Midbrain (tissue), 1 donor: ENCODE results near the gene TMEM229B.

Source experiments
- DNase-seq: peaks from one replicate; lab custom pipeline; 2025; lab: John Stamatoyannopoulos, UW

The TMEM229B gene

GRCh38 chr14:67487937-67488893 lies at the start of gene TMEM229B:
Gene TMEM229B (minus strand): TSS chr14:67488721. CDS start chr14:67473923, 14,798 bp downstream.
- DNase-seq = peak; percentile 33

GRCh38 chr14:67537736-67538135 lies 49.2 kb upstream of the TMEM229B start:
- no peak for DNase-seq

- DNase-seq = peak; percentile 35
These were observed 47.6 kb upstream of the TMEM229B start for GRCh38 chr14:67536087-67536486.

DNA sequence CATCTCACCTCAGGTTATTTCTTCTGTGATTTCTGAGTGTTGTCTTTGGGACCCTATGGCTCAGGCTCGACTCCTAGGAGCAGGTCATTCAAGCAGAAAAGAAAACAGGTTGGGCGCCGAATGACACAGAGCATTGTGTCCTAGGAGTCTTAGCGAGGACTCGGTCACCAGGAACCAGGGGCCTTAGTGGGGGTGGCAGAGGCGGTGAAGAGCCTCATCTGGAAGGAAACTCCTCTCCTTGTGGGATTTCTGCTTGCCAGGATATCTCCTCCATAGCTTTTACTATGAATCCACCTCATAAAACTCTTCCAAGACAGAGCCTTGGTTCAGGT lies 45.2 kb upstream of the TMEM229B start:
- DNase-seq = peak; percentile 30

GRCh38 chr14:67532998-67533753 lies 44.7 kb upstream of the TMEM229B start, which contains the start of gene PLEKHH1:
Gene PLEKHH1 (plus strand): TSS chr14:67533290. CDS start chr14:67541868, 8,578 bp downstream.
- peak; percentile 95 for DNase-seq

DNA sequence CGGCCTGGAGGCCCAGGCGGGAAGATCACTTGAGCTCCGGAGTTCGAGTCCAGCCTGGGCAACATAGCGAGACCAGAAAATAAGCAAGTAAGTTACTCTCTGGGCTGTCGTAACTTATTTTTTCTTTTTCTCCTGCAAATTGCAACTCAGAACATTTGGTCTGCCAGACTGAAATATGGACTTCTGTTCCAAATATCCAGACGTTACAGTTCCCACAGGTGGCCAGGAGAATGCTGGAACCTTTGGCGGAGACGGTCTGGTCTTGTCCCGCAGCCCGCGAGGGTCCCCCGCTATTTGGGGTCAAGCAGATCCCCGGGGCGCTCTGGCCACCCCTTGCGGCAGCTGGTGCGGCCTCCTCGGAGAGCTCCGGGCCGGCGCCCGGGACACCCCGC lies 44.1 kb upstream of the TMEM229B start:
- no peak for DNase-seq

GRCh38 chr14:67529947-67530935 lies 41.7 kb upstream of the TMEM229B start:
- no peak for DNase-seq

DNA sequence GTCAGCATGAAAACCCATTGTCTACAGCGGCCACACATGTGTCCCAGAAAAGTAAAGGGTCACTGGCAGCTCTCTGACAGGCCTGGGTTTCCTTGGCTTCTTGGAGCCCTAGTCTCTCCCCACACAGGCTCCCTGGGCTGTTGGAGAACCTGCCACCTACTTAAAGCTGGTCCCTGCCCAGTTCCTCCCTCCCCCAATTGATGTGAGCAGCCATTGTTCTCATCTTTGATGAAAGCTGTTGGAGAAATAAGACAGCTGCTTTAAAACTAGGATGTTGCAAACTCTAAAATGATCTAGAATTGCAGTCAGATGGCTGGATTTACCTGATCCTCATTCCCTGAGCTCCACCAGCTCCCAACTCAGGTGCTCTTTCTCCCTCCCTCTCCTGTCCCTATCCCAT lies 39.8 kb upstream of the TMEM229B start:
- DNase-seq = no peak

DNA sequence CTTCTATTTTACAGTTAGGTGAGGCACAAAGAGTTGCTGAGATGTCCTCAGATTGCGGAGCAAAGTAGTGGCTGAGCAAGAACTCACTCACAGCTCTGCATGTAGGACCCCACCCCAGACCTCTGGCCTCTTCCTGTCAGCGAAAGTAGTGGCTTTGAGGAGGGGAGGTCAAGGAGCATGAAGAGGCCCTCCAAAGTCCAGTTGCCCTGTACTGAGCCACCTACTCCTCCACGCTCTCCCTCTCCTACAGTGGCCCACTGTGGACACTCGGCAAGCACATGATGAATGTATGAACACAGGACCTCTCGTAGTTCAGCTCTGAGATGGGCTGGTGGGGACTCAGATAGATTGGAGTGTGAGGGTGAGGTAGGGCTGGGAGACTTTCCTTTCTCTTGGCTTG lies 39.2 kb upstream of the TMEM229B start:
- no peak for DNase-seq

DNA sequence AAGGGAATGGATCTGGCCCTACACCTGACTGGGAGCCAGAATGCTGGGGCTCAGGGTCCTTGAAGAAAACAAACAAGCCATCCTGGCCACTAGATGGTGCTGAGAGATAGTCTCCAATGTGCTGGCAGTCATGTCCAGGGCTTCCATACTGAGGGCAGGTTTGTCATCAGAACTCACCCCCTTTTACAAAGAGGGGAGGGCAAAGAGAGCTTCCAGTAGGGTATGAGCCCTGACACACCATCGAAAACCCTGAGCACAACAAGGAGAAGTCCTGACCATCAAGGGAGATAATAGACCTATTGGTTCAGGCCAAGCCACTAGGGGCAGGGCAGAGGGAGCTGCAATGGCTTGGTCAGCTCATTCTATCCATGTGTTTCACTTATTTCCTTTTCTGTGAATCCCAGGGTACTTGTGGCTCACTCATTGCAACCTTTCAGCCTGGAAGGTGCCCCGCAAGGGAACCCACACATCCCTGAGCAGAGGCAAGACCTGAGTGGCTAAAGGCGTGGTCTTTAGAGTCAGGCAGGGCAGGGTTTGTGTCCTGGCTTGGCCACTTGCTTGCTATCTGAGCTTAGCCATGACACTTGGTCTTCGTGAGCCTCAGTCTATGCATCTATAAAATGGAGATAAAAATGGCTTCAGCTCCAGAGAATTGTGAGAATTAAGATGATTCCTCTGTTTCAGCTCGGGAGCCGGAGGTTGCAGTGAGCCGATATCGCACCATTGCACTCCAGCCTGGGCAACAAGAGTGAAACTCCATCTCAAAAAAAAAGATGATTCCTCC lies 38.3 kb upstream of the TMEM229B start:
- DNase-seq = peak; percentile 76

DNA sequence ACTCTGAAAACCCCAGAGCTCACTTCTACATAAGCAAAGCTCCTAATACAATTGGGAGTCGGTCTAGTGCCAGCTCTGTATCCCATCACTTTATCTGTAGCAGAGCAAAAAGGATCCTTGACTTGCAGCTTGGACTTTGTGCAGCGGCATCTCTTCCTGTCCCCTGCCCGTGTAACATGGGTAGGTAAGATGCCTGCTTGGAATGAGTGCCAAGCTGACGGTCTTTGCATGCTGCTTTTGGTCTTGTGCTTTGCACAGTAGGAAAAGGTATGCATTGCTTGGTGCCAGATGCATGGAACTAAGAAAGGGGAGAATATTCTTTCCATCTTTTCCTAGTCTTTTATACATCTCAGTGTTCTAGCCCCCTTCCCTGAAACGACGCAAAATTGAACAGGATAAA lies 37.7 kb upstream of the TMEM229B start:
- DNase-seq = no peak

DNA sequence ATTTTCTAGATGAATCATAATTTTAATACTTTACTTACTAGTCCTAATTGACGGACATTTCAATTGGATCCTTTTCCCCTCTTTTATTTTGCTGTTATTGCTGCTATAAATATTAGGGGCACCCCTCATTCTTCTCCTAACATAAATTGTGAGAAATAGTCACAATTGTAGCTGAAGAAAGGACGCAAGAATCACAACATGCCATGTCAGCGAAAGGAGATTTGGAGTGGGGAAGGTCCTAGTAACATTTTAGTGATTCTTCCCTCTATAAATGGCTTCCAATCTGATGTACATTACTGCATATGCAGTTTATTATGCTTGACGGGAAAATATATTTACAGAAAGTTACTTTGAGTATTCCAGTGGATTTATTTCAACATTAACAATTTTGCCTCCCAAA lies 36.9 kb upstream of the TMEM229B start:
- DNase-seq = no peak

- no peak for DNase-seq
These were observed 36.1 kb upstream of the TMEM229B start for GRCh38 chr14:67524634-67524963.

DNA sequence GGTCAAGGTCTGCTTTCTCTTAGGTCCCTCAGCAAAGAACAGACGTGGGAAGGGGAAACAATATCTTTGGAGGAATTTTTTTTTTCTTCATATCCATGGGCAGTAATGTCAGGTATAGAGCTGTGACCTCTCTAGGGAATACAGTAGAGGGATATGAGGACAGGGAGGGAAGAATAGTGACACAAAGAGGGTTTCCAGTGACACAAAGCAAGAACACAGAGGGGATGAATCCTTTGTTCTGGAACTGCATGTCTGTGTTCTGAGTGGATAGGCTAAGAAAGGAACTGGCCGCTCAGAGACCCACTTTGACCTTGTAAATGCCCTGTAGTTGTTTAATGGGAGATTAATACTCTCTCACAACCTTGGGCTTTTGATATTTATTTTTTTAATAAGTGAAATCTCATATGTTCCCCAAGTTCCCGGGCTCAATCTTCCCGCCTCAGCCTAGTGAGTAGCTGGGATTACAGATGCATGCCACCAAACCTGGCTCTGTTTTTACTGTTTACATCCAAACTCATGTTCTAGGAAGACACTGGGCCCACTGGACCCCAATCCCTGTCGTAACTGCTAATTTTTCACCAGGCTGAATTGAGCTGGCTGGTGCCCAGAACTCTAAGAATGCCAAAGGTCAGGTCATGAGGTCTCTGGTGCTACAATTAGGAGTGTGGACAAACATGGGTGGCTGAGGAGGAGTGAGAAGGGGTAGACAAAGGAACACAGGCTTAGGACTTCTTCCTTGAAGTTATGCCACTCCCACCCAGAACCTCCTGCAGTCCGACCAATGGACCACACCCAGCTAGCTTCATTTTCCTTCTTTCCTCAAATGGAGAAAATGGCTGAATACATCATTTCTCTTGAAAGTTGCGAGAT lies 35.5 kb upstream of the TMEM229B start:
- no peak for DNase-seq

DNA sequence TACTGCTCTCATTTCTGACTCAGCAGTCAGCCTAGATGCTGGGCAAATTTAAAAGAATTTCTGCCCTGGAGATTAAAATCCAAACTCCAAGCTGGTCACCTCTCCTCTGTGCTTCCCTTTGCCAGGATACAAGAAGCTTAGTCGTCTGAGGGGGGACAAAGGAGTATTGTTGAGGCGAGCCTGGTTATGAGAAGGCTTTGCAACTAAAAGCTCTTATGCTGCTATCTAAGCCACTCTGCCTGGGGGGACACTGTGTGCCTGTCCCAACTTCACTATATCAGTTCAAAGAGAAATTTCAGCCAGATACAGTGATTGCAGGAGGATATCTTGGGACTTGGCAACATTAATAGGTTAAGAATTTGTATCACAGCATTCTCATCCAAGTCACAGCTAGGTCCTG lies 33.7 kb upstream of the TMEM229B start:
- peak; percentile 63 for DNase-seq

DNA sequence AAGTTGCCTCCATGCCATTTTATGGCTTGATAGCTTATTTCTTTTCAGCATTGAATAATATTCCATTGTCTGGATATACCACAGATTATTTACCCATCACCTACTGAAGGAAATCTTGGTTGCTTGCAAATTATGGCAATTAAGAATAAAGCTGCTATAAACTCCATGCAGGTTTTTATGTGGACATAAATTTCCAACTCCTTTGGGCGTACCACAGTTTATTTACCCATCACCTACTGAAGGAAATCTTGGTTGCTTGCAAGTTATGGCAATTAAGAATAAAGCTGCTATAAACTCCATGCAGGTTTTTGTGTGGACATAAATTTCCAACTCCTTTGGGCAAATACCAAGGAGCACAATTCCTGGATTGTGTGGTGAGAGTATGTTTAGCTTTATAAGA lies 32.0 kb upstream of the TMEM229B start:
- DNase-seq = no peak

DNA sequence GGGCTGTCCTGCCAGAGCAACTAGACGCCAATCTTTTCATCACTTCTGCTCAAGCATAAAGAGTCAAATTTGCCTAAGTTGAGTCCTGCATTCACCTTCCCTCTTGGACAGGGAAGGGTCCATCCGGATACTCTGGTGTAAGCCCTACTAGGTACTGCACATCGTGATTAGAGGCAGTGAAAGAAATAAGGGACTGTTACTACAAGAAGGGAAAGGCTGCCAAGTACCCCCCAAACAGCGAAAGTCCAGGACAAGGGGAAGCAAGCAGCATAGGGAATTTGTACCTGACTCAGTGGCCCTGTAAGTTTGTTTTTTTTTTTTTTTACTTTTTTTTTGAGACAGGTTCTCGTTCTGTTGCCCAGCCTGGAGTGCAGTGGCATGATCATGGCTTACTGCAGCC lies 30.9 kb upstream of the TMEM229B start:
- no peak for DNase-seq

DNA sequence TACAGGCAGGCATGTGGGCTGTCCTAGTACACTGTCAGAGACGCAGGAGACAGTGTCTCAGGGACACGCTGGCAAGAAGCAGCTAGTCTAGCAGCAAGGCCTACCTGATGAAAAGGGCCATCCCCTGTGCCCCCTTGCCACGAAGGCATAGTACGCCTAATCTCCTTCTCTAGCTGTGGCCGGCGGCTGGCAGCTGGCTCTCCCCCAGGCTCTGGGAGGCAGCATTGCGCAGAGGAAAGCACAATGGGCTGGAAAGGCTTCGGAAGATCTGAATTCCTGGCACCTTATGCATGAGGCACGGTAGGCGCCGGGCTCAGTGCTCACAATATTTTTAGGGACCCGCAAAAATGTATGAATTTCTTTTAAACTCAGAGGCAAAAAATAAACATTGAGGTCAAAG lies 28.6 kb upstream of the TMEM229B start:
- peak; percentile 74 for DNase-seq

DNA sequence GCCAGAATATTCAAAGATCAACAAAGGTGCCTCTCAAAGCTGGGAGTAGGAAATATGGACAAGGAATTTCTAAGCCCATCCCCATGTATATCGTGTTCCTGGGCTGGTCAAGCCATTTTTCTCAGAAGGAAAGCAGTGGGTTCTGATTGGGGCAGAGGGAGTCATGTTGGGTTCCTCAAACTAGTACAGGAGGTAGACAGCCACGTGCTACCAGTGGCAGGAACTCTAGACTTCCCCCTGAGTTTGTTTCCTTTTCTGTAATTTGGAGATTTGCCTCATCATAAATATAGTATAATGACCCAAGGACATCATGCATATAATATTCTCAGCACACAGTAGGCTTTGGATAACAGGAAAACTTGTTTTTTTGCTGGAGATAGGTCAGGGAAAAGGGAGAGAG lies 28.2 kb upstream of the TMEM229B start:
- DNase-seq = no peak

DNA sequence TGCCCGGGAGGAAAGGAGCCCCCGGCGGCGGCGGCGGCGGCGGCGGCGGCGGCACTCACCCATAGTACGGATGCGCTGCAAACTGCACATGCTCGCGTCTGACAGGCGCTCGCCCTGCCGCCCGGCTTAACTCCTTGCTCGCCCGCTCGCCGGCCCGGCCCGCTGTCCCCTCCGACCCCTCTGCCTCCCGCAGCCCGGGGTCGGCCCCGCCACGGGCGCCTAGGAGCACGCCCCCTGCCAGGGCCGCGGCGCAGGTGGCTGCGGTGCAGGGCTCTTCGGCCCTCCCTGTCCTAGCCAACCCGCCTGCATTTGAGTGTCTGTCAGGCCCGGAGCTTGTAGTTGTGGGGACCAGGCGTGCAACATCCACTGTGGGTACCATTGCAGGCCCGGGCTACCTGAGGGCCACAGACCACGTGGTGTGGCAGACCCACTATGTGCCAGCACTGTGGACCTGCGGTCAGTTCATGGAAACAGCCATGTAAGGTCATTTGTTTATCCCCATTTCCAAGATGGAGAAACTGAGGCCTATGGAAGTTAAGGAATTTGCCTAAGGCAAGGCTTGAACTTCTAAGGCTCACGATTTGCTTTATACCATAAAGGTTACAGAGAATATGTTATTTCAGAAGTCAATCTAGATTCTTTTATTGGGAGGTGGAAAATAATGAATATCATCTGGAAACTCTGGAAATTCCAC lies 27.0 kb upstream of the TMEM229B start:
- no peak for DNase-seq
